ENCODE measurements around the gene CMTM7. TPM values are rescaled to one million over a fixed set of nuclear protein-coding genes. Genes with fewer than 3 reads are reported as not detected.
A peak's percentile ranks its signal among the peaks of the same experiment; 100 is the strongest.

Gene CMTM7
- total and polyA plus RNA-seq, 2 of the 13 experiments (the other 11 are each of a cell fraction or from before 2014, with no cell fraction given) = 20.9 to 21.4 TPM

- peak; percentile 68; the same call in 1 of the 2 replicates for TF ChIP-seq ZFP91 (CRISPR knock-in tag; IDR thresholded peaks at IDR 0.05; ENCODE audit: borderline replicate concordance)
- no peak for TF ChIP-seq MNT (IDR thresholded peaks at IDR 0.05)
- no peak for TF ChIP-seq ZFP82 (CRISPR knock-in tag; IDR thresholded peaks at IDR 0.05; ENCODE audit: borderline replicate concordance)
- no peak for TF ChIP-seq TMF1 (CRISPR knock-in tag; IDR thresholded peaks at IDR 0.05; ENCODE audit: low read depth)
- no peak for TF ChIP-seq ZNF777 (CRISPR knock-in tag; IDR thresholded peaks at IDR 0.05)
- peak; percentile 40; the same call in 1 of the 2 replicates for TF ChIP-seq HNF1B (CRISPR knock-in tag; IDR thresholded peaks at IDR 0.05)
- no peak for TF ChIP-seq REXO4 (CRISPR knock-in tag; IDR thresholded peaks at IDR 0.05; ENCODE audit: borderline replicate concordance)
- no peak for TF ChIP-seq ELF4 (CRISPR knock-in tag; IDR thresholded peaks at IDR 0.05; ENCODE audit: borderline replicate concordance)
- TF ChIP-seq EZH2 (conservative IDR thresholded peaks at IDR 0.05; ENCODE audit: low read depth, low read length) = no peak
- no peak for TF ChIP-seq CEBPZ (IDR thresholded peaks at IDR 0.05; ENCODE audit: low read length)
- 0 out of 2 replicates have a peak, but pooled peaks have one; percentile 23 for TF ChIP-seq EED (CRISPR knock-in tag; IDR thresholded peaks at IDR 0.05)
- TF ChIP-seq ZNF33B (CRISPR knock-in tag; IDR thresholded peaks at IDR 0.05) = no peak
- no peak for TF ChIP-seq ZSCAN22 (CRISPR knock-in tag; IDR thresholded peaks at IDR 0.05)
- TF ChIP-seq MXD3 (CRISPR knock-in tag; IDR thresholded peaks at IDR 0.05) = peak; percentile 78
- no peak for TF ChIP-seq POGK (CRISPR knock-in tag; conservative IDR thresholded peaks at IDR 0.05)
- no peak for TF ChIP-seq SETDB1 (CRISPR knock-in tag; IDR thresholded peaks at IDR 0.05; ENCODE audit: borderline replicate concordance)
- TF ChIP-seq ZBTB7B (CRISPR knock-in tag; IDR thresholded peaks at IDR 0.05) = 0 out of 2 replicates have a peak, but pooled peaks have one; percentile 32
- no peak for TF ChIP-seq ESRRA (CRISPR knock-in tag; IDR thresholded peaks at IDR 0.05; ENCODE audit: low read depth)
These were observed 110.7 kb downstream of the CMTM7 start, which contains the start of gene CMTM6 (continued) for GRCh38 chr3:32502118-32502945.
